ENCODE data around the gene KRT76.

KRT76 gene

DNA sequence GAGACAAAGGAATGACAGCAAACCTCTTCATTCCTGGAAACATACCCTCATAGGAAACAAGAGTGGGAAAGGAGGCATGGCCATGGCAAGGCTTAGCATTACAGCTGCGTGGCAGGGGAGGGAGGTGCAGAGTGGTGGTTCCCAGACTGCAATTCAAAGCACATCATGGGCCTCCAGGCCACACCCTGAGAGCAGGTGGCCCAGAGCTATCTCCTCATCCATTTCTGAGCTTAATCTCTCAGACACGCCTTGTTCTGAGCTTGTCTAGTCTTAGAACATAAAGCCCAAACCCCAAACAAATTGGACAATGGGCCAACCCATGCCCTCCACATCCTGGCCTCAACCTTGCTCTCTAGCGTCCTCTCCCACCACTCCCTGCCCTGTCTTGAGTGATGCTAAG lies 24.6 kb upstream of the KRT76 start:
- no peak overlapping the region for H3K4me3 ChIP-seq (ENCODE audit: low read depth, low read length)
- TF ChIP-seq, protein P1, sequence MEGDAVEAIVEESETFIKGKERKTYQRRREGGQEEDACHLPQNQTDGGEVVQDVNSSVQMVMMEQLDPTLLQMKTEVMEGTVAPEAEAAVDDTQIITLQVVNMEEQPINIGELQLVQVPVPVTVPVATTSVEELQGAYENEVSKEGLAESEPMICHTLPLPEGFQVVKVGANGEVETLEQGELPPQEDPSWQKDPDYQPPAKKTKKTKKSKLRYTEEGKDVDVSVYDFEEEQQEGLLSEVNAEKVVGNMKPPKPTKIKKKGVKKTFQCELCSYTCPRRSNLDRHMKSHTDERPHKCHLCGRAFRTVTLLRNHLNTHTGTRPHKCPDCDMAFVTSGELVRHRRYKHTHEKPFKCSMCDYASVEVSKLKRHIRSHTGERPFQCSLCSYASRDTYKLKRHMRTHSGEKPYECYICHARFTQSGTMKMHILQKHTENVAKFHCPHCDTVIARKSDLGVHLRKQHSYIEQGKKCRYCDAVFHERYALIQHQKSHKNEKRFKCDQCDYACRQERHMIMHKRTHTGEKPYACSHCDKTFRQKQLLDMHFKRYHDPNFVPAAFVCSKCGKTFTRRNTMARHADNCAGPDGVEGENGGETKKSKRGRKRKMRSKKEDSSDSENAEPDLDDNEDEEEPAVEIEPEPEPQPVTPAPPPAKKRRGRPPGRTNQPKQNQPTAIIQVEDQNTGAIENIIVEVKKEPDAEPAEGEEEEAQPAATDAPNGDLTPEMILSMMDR (IDR thresholded peaks at IDR 0.05; ENCODE audit: borderline replicate concordance, insufficient read depth, low read depth, low read length), result no peak

DNA sequence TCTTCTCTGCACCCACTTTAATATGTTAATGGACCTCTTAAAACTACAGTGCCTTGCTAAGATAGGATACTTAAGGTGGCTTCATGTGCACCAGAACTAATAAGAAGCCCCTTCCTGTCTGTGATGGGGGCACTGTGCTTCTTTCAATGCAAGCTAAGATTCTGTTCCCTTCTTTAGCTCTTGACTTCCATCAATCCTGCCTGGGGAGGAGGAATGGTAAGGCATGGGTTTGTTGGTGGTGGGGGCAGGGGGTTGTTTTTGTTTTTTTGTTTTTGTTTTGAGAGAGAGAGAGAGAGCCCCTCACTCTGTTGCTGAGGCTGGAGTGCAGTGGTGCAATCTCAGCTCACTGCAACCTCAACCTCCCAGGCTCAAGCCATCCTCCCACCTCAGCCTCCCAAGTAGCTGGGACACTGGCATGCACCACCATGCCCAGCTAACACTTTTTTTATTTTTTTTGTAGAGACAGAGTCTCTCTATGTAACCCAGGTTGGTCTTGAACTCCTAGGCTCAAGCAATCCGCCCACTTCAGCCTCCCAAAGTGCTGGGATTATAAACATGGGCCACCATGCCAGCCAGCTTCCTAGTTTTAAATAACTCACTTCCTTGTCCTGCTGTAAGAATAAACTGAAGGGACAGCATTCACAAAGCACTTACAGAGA lies 23.2 kb upstream of the KRT76 start:
- TF ChIP-seq, protein P1 (IDR thresholded peaks at IDR 0.05; ENCODE audit: borderline replicate concordance, insufficient read depth, low read depth, low read length), result no peak
- no peak overlapping the region for H3K4me3 ChIP-seq (ENCODE audit: low read depth, low read length)

DNA sequence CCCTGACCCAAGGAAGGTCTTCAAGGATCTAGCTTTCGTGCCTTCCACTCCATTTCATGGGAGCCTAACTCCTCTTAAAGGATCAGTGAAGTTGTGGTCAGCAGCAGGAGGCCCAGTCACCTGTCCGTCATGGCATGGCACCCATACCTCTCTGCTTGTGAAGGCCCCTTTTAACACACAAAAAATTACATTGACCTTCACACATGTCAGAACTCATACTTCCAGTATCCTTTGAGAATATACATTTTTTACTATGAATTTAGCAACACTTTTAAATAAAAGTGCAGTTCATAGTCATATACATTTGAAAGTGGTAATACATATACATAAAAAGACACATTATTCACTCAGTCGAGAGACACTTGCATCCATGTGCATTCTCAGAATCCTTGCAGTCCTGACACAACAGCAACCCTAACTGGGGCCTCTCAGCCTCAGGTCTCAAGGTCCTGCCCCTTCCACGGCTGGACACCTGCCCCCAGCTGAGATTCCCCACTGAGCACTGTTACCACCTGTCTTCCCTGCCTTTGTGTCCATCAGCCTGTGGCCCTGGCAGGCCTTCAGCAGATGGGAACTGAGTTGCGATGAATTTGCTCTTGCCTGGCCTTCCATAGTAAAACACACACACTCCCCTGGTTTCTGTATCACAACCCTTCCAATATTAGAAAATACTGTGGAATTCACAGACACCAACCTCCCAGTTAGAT lies 22.5 kb upstream of the KRT76 start:
- H3K4me3 ChIP-seq (ENCODE audit: low read depth, low read length), result no peak overlapping the region
- TF ChIP-seq, protein P1 (IDR thresholded peaks at IDR 0.05; ENCODE audit: borderline replicate concordance, insufficient read depth, low read depth, low read length), result no peak

DNA sequence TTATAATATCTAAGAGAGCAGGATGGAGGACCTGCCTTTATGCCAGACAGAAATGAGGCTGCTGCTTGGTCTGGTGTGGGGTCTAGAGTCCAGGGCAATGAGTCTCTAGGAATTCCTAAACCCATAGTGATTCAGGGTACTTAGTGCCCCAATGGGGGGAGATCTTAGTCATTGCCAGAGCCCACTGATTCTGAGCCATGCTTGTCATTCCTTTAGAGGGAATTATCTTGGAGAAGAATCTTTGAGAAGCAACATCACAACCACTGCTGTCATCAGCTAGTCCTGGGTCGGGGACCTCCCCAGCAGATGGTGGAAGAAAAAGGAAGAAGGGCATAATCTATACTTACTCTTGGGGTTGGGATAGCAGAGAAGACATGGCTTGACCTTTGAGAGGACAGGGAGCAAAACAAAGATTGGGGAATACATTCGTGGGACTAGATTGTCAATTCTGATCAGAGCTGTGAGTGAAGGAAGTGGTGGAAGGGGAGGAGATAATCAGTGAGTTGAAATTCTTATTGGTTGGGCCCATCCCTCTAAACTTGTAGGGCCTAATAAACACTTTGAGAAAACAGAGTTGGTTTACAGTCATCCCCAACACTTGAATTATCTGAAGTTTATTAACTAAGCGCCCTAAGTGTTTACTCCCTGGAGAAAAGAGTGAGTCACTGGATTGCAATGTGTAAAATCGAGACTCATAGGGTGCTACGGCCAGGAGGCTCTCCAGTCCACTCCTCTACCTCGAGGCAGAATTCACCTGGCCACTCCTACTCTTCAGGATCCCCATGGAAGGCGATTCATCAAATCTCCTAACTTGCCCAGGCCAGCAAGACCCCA lies 21.7 kb upstream of the KRT76 start:
- TF ChIP-seq, protein P1 (IDR thresholded peaks at IDR 0.05; ENCODE audit: borderline replicate concordance, insufficient read depth, low read depth, low read length), result no peak
- no peak overlapping the region for H3K4me3 ChIP-seq (ENCODE audit: low read depth, low read length)

DNA sequence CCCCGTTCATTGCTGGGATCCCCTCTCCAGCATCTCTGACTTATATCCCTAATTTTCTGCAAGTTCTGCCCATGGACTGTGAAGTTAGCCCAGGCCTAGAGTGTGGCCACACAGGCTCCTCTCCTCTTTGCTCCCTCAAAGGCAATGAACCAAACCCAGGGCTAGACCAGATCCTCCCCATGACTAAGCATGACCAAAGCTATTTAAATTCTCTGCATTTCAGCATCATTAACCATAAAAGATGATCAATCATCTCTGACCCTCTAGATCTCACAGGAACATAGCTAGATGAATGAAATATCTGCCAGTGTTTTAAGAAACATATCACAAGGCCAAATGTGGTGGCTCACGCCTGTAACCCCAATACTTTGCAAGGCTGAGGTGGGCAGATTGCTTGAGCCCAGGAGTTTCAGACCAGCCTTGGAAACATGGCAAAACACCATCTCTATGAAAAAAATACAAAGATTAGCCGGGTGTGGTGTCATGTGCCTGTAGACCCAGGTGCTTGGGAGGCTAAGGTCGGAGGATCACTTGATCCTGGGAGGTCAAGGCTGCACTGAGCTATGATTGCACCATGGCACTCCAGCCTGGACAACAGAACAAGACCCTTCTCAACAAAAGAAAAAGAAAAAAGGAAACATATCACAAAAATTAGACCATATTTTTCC lies 21.0 kb upstream of the KRT76 start:
- TF ChIP-seq, protein P1 (IDR thresholded peaks at IDR 0.05; ENCODE audit: borderline replicate concordance, insufficient read depth, low read depth, low read length), result no peak
- no peak overlapping the region for H3K4me3 ChIP-seq (ENCODE audit: low read depth, low read length)

DNA sequence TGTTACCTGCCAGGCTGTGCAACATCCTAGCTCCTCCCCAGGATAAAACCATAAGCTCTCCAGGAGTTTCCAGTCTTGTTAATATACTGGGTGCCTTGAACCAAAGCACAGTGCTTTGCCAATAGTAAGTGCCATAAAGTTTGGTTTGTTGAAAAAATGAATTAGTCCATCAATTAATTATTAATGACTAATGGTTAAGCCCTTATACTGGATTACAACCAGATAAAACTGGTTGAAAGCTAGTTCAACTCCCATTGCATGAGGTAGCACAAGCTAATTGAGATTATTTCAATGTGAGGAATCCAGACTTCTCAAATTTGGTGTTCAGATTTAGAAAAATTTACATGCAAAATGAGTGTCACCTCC lies 20.4 kb upstream of the KRT76 start:
- TF ChIP-seq, protein P1 (IDR thresholded peaks at IDR 0.05; ENCODE audit: borderline replicate concordance, insufficient read depth, low read depth, low read length), result no peak
- no peak overlapping the region for H3K4me3 ChIP-seq (ENCODE audit: low read depth, low read length)
